ENCODE data around the gene KMT2C.

GRCh38 chr7:152097330-152097729 lies 338.5 kb downstream of the KMT2C start:
- no peak for TF ChIP-seq CTCF (IDR thresholded peaks at IDR 0.05; ENCODE audit: borderline replicate concordance, extremely low read depth, low read length, poor library complexity, severe bottlenecking)
- TF ChIP-seq EZH2 (IDR thresholded peaks at IDR 0.05; ENCODE audit: borderline replicate concordance, low read depth, low read length, severe bottlenecking) = no peak

Data from DND-41 (cell line).